Endothelial cell of umbilical vein (primary cell): ENCODE results near the gene EPB41L4B. TPM values are rescaled to one million over a fixed set of nuclear protein-coding genes. Genes with fewer than 3 reads are reported as not detected.

ENCODE experiments used
- BruUV-seq: library from RNA; stranded (reverse); fragments of 400-500 nt; replicated peaks from 2 replicates; lab custom pipeline; 2021; lab: Mats Ljungman, UMichigan
- CTCF ChIA-PET: fragments of 300-600, 350-600 bp; sonication (Branson Sonifier 250); formaldehyde crosslinking; loops from one replicate; lab custom pipeline; 2021; ENCODE audit warnings: antibody characterized with exemption, inconsistent platforms; lab: Charles Lee
- POLR2A ChIA-PET: fragments of 300-600, 350-600 bp; sonication (Branson Sonifier 250); formaldehyde crosslinking; loops from one replicate; lab custom pipeline; 2021; ENCODE audit warnings: antibody characterized with exemption, inconsistent platforms; lab: Charles Lee
- DNase-seq: peaks from one replicate; pipeline ENCODE4 v3.0.0-alpha.2; 2011; ENCODE audit warnings: low read depth, low spot score
- FAIRE-seq: peaks from 2 replicates; lab custom pipeline; 2011; peaks lifted over from hg19 to GRCh38; lab: Jason Lieb, UNC
- H2AFZ ChIP-seq: 2 replicates; pipeline ENCODE4 v1.6.0; 2012; ENCODE audit warnings: low read depth, low read length, control low read depth, inconsistent platforms
- H3K27ac ChIP-seq: 2 replicates; pipeline ENCODE4 v1.5.1; 2011; ENCODE audit warnings: low read depth, mild to moderate bottlenecking, control low read depth, low read length, moderate library complexity; ENCODE audit not compliant: insufficient read depth
- H3K27me3 ChIP-seq, 2 experiments: 2 replicates each; pipeline versions ENCODE4 v1.6.0 to v1.6.1; 2011; ENCODE audit warnings: low read length in 2 of 2, mixed read lengths in 1 of 2; ENCODE audit not compliant: control insufficient read depth in 2 of 2, insufficient read depth in 2 of 2
- H3K36me3 ChIP-seq, 2 experiments: 2 replicates in 1 of 2; 3 replicates in 1 of 2; pipeline ENCODE4 v1.5.1; 2011; ENCODE audit warnings: low read length in 2 of 2, mild to moderate bottlenecking in 1 of 2, moderate library complexity in 1 of 2; ENCODE audit not compliant: control insufficient read depth in 2 of 2, insufficient read depth in 2 of 2; ENCODE audit errors: extremely low read depth in 1 of 2
- H3K4me1 ChIP-seq: 3 replicates; pipeline ENCODE4 v1.5.1; 2011; ENCODE audit warnings: mild to moderate bottlenecking, low read length; ENCODE audit not compliant: control insufficient read depth, insufficient read depth; ENCODE audit errors: extremely low read depth
- H3K4me2 ChIP-seq: 2 replicates; pipeline ENCODE4 v1.6.1; 2011; ENCODE audit warnings: low read length, control low read depth, mixed read lengths; ENCODE audit not compliant: insufficient read depth
- H3K4me3 ChIP-seq, 3 experiments: fragments of 200-600 bp in 1 of 3; sonication (generic), shearing (Covaris generic) in 1 of 3; replicated peaks in 1 of 3; 2 replicates each; pipeline ENCODE4 v1.5.1; 2011 to 2016; ENCODE audit warnings: control low read depth in 3 of 3, low read length in 3 of 3, mild to moderate bottlenecking in 2 of 3, inconsistent platforms in 1 of 3, low read depth in 1 of 3, moderate library complexity in 1 of 3; ENCODE audit not compliant: insufficient read depth in 1 of 3
- H3K79me2 ChIP-seq: 2 replicates; pipeline ENCODE4 v1.6.0; 2012; ENCODE audit warnings: low read length, inconsistent platforms; ENCODE audit not compliant: control insufficient read depth, insufficient read depth
- H3K9ac ChIP-seq: replicated peaks from 2 replicates; pipeline ENCODE3; 2011; ENCODE audit warnings: low read length, control low read depth; ENCODE audit not compliant: insufficient read depth; ENCODE audit errors: extremely low read depth
- H3K9me1 ChIP-seq: replicated peaks from 3 replicates; pipeline ENCODE4 v1.6.0; 2011; ENCODE audit warnings: mild to moderate bottlenecking, low read length; ENCODE audit not compliant: control insufficient read depth, insufficient read depth; ENCODE audit errors: extremely low read depth
- H3K9me3 ChIP-seq: replicated peaks from 2 replicates; pipeline ENCODE4 v1.5.1; 2012; ENCODE audit warnings: low read length, inconsistent platforms; ENCODE audit not compliant: control insufficient read depth, insufficient read depth
- H4K20me1 ChIP-seq: replicated peaks from 2 replicates; pipeline ENCODE3; 2011; ENCODE audit warnings: mild to moderate bottlenecking, low read length; ENCODE audit not compliant: control insufficient read depth, insufficient read depth; ENCODE audit errors: extremely low read depth
- EZH2 ChIP-seq: IDR thresholded peaks from 2 replicates; pipeline ENCODE4 v1.6.1; 2012; ENCODE audit warnings: borderline replicate concordance, low read depth, mild to moderate bottlenecking, moderate library complexity, low read length, inconsistent platforms; ENCODE audit not compliant: severe bottlenecking
- FOS ChIP-seq: IDR thresholded peaks from 2 replicates; pipeline ENCODE4 v1.6.1; 2011; ENCODE audit warnings: mild to moderate bottlenecking, low read length, moderate library complexity, borderline replicate concordance; ENCODE audit not compliant: insufficient read depth
- GATA2 ChIP-seq: IDR thresholded peaks from 2 replicates; pipeline ENCODE4 v1.7.0; 2011; ENCODE audit warnings: low read depth, mild to moderate bottlenecking, moderate library complexity, mixed read lengths, low read length; ENCODE audit not compliant: insufficient read length, insufficient read depth
- JUN ChIP-seq: IDR thresholded peaks from 2 replicates; pipeline ENCODE4 v1.6.1; 2011; ENCODE audit warnings: borderline replicate concordance, low read depth; ENCODE audit not compliant: insufficient read length, insufficient read depth
- MYC ChIP-seq: IDR thresholded peaks from one replicate; pipeline ENCODE4 v1.6.1; 2011; ENCODE audit warnings: mild to moderate bottlenecking, low read depth, low read length
- POLR2A ChIP-seq: IDR thresholded peaks from 2 replicates; pipeline ENCODE4 v1.6.1; 2012; ENCODE audit warnings: low read depth, mild to moderate bottlenecking, control low read depth, low read length
- POLR2AphosphoS5 ChIP-seq: IDR thresholded peaks from 2 replicates; pipeline ENCODE4 v1.6.1; 2012; ENCODE audit warnings: low read depth, mild to moderate bottlenecking, control low read depth, low read length, moderate library complexity; ENCODE audit not compliant: insufficient read depth
- dilution Hi-C: fragments of 300-500 bp; cut with MboI; formaldehyde crosslinking; loops from one replicate; pipeline ENCODE4 v1.15.0; 2019; ENCODE audit warnings: low sequenced_read_pairs; ENCODE audit not compliant: extremely low pct_ligation_motif_present
- intact Hi-C: fragments of 100-400 bp; cut with micrococcal nuclease; formaldehyde crosslinking; loops from one replicate; pipeline ENCODE4 v1.10.0; 2022
- polyA plus RNA-seq, 4 experiments: library from polyadenylated mRNA; depleted of rRNA in 3 of 4; stranded (reverse) in 3 of 4; unstranded in 1 of 4; fragments of >200 nt; gene quantifications; 2 replicates each; pipeline versions ENCODE4 v1.2.1 to v1.2.3, GENCODE V29; 2011 to 2012; ENCODE audit warnings: missing spikeins in 1 of 4
- total RNA-seq: library from RNA; stranded (reverse); gene quantifications from 2 replicates; pipeline ENCODE4 v1.2.3, GENCODE V29; 2021
- TF ChIP-seq, protein P1 (sequence below), 2 donors: IDR thresholded peaks; 1 replicate in 1 of 2; 2 replicates in 1 of 2; pipeline ENCODE4 v1.5.1; 2011; ENCODE audit warnings: low read length in 2 of 2, mild to moderate bottlenecking in 2 of 2, moderate library complexity in 2 of 2, control low read depth in 1 of 2, inconsistent platforms in 1 of 2, low read depth in 1 of 2; ENCODE audit not compliant: insufficient read depth in 1 of 2; ENCODE audit errors: extremely low read depth in 1 of 2
- TF ChIP-seq, protein P2 (sequence below): IDR thresholded peaks from 2 replicates; pipeline ENCODE4 v1.6.1; 2011; ENCODE audit not compliant: insufficient read depth, insufficient read length

EPB41L4B gene
- total and polyA plus RNA-seq, 2 donors (not counting 3 experiments of a cell fraction or from before 2014, with no cell fraction given): 0.10 to 0.15 TPM

DNA sequence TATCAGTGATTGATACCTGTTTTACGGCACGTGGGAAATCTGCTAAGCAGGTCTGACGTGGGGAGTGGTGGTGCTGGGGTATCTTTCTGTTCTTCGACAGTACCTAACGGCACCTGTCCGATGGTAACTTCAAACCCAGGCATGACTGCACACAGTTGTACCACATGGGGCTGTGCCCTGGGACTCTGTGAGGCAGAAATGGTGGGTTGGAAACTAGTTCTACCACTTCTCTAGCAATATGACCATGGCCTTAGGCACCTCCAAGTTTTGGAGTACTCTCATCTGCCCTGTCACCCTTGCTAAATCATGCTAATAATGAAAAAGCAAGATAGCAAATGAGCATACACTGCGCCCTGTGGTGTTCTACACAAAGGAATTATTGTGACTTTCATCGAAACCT lies 30.9 kb downstream of the EPB41L4B start:
- POLR2A ChIA-PET: no interaction called here
- TF ChIP-seq FOS: no peak
- TF ChIP-seq MYC: no peak
- no peak for TF ChIP-seq POLR2AphosphoS5
- TF ChIP-seq GATA2: no peak
- TF ChIP-seq, protein P1, sequence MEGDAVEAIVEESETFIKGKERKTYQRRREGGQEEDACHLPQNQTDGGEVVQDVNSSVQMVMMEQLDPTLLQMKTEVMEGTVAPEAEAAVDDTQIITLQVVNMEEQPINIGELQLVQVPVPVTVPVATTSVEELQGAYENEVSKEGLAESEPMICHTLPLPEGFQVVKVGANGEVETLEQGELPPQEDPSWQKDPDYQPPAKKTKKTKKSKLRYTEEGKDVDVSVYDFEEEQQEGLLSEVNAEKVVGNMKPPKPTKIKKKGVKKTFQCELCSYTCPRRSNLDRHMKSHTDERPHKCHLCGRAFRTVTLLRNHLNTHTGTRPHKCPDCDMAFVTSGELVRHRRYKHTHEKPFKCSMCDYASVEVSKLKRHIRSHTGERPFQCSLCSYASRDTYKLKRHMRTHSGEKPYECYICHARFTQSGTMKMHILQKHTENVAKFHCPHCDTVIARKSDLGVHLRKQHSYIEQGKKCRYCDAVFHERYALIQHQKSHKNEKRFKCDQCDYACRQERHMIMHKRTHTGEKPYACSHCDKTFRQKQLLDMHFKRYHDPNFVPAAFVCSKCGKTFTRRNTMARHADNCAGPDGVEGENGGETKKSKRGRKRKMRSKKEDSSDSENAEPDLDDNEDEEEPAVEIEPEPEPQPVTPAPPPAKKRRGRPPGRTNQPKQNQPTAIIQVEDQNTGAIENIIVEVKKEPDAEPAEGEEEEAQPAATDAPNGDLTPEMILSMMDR (IDR thresholded peaks at IDR 0.05; ENCODE audit: extremely low read depth in 1 of 2, insufficient read depth in 1 of 2, low read depth in 1 of 2, low read length in 2 of 2): no peak
- no peak for TF ChIP-seq POLR2A
- TF ChIP-seq JUN: no peak
- TF ChIP-seq, protein P2, sequence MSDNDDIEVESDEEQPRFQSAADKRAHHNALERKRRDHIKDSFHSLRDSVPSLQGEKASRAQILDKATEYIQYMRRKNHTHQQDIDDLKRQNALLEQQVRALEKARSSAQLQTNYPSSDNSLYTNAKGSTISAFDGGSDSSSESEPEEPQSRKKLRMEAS: no peak
- TF ChIP-seq EZH2: no peak
- Histone ChIP-seq H3K4me1 (no peaks in the 10 kb centered on the region), H2AFZ (no peak overlapping the region), H3K4me2 (no peak overlapping the region), H3K36me3 (no peaks in the 10 kb centered on the region), H3K27ac (no peak overlapping the region), H3K27me3 (no peaks in the 10 kb centered on the region), H3K4me3 (no peak overlapping the region), H3K9me3 (no peaks in the 10 kb centered on the region), H3K79me2 (no peaks in the 10 kb centered on the region), H3K9me1 (no peaks in the 10 kb centered on the region), H4K20me1 (no peaks in the 10 kb centered on the region), H3K9ac (no peak overlapping the region)
- BruUV-seq: no TSS peak
- CTCF ChIA-PET: no interaction called here
- DNase-seq (no peak), FAIRE-seq (no peak)
- intact Hi-C loops (no loop called here), dilution Hi-C loops (no loop called here)
